ENCODE data around the gene HMCN1.

- TF ChIP-seq, protein P1, sequence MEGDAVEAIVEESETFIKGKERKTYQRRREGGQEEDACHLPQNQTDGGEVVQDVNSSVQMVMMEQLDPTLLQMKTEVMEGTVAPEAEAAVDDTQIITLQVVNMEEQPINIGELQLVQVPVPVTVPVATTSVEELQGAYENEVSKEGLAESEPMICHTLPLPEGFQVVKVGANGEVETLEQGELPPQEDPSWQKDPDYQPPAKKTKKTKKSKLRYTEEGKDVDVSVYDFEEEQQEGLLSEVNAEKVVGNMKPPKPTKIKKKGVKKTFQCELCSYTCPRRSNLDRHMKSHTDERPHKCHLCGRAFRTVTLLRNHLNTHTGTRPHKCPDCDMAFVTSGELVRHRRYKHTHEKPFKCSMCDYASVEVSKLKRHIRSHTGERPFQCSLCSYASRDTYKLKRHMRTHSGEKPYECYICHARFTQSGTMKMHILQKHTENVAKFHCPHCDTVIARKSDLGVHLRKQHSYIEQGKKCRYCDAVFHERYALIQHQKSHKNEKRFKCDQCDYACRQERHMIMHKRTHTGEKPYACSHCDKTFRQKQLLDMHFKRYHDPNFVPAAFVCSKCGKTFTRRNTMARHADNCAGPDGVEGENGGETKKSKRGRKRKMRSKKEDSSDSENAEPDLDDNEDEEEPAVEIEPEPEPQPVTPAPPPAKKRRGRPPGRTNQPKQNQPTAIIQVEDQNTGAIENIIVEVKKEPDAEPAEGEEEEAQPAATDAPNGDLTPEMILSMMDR (IDR thresholded peaks at IDR 0.05): no peak
- TF ChIP-seq POLR2A (IDR thresholded peaks at IDR 0.05) (no peak), POLR2AphosphoS5 (IDR thresholded peaks at IDR 0.05) (no peak)
Measured at GRCh38 chr1:185727726-185728125, 6.5 kb upstream of the HMCN1 start.

Data from stomach (tissue), 4 donors.